Hepatocyte (in vitro differentiated cells): ENCODE results near the gene HDAC11. TPM values are rescaled to one million over a fixed set of nuclear protein-coding genes. Genes with fewer than 3 reads are reported as not detected.

ENCODE experiments used
- DNase-seq: peaks from one replicate; pipeline ENCODE4 v3.0.0-alpha.2; 2016; ENCODE audit warnings: low spot score
- H2AFZ ChIP-seq: fragments of 200-600 bp; sonication (generic); 2 replicates; pipeline ENCODE4 v1.6.0; 2016; ENCODE audit warnings: antibody characterized with exemption, mild to moderate bottlenecking
- H3K27ac ChIP-seq: fragments of 200-600 bp; sonication (generic); 2 replicates; pipeline ENCODE4 v1.5.1; 2016; ENCODE audit warnings: mild to moderate bottlenecking
- H3K27me3 ChIP-seq: fragments of 200-600 bp; sonication (generic); 2 replicates; pipeline ENCODE4 v1.6.1; 2016
- H3K36me3 ChIP-seq: fragments of 200-600 bp; sonication (generic); replicated peaks from 2 replicates; pipeline ENCODE4 v1.5.1; 2016; ENCODE audit warnings: low read depth; ENCODE audit not compliant: insufficient read depth
- H3K4me1 ChIP-seq: fragments of 200-600 bp; sonication (generic); 2 replicates; pipeline ENCODE4 v1.5.1; 2016; ENCODE audit warnings: mild to moderate bottlenecking, moderate library complexity; ENCODE audit not compliant: insufficient read depth
- H3K4me2 ChIP-seq: fragments of 200-600 bp; sonication (generic); 2 replicates; pipeline ENCODE4 v1.6.0; 2016
- H3K4me3 ChIP-seq: fragments of 200-600 bp; sonication (generic); 2 replicates; pipeline ENCODE4 v1.5.1; 2016; ENCODE audit warnings: mild to moderate bottlenecking
- H3K79me2 ChIP-seq: fragments of 200-600 bp; sonication (generic); 2 replicates; pipeline ENCODE4 v1.6.0; 2017; ENCODE audit warnings: mild to moderate bottlenecking
- H3K9me2 ChIP-seq: fragments of 200-600 bp; sonication (generic); replicated peaks from 2 replicates; pipeline ENCODE4 v1.6.0; 2017; ENCODE audit warnings: mild to moderate bottlenecking; ENCODE audit not compliant: insufficient read depth
- H3K9me3 ChIP-seq: fragments of 200-600 bp; sonication (generic); 2 replicates; pipeline ENCODE4 v1.5.1; 2016; ENCODE audit warnings: low read depth, mild to moderate bottlenecking
- H4K20me1 ChIP-seq: fragments of 200-600 bp; sonication (generic); 2 replicates; pipeline ENCODE4 v1.6.0; 2016; ENCODE audit warnings: mild to moderate bottlenecking; ENCODE audit not compliant: insufficient read depth, poor library complexity, severe bottlenecking
- CTCF ChIP-seq: fragments of 200-600 bp; sonication (generic); IDR thresholded peaks from 2 replicates; pipeline ENCODE4 v1.5.1; 2016; ENCODE audit warnings: antibody characterized with exemption, mild to moderate bottlenecking; ENCODE audit not compliant: poor library complexity
- EZH2 ChIP-seq: fragments of 200-600 bp; sonication (generic); IDR thresholded peaks from 2 replicates; pipeline ENCODE4 v1.6.1; 2016; ENCODE audit warnings: antibody characterized with exemption, mild to moderate bottlenecking, borderline replicate concordance
- EZH2phosphoT487 ChIP-seq: fragments of 200-600 bp; sonication (generic); IDR thresholded peaks from one replicate; pipeline ENCODE4 v1.6.1; 2018; ENCODE audit warnings: antibody characterized with exemption, mild to moderate bottlenecking, low read depth, moderate library complexity; ENCODE audit not compliant: unreplicated experiment, severe bottlenecking
- whole genome bisulfite sequencing: methylation state at CpG from one replicate; pipeline ENCODE4 v1.1.6; 2016; ENCODE audit warnings: low lambda C conversion rate; ENCODE audit errors: missing lambda C conversion rate; 5-methylcytosine and 5-hydroxymethylcytosine counted together
- polyA plus RNA-seq: library from polyadenylated mRNA; unstranded; fragments of >200 nt; fragmentation: Nextera tagmentation; extraction: Ambion mirVana; gene quantifications from 2 replicates; pipeline ENCODE4 v1.2.1, GENCODE V29; 2016
- total RNA-seq: library from RNA; depleted of rRNA; stranded (reverse); fragments of >200 nt; gene quantifications from 2 replicates; pipeline ENCODE4 v1.2.3, GENCODE V29; 2014

Gene HDAC11
- total and polyA plus RNA-seq, 2 experiments from 2014 or later, result 8.4 to 12.3 TPM

GRCh38 chr3:13491206-13491974 is 11.3 kb downstream of the HDAC11 start:
- Histone ChIP-seq H3K9me2 (no peaks in the 10 kb centered on the region), H4K20me1 (no peaks in the 10 kb centered on the region), H3K4me3 (no peak overlapping the region), H3K9me3 (no peaks in the 10 kb centered on the region), H2AFZ (no peak overlapping the region), H3K36me3 (no peaks in the 10 kb centered on the region), H3K4me1 (no peaks in the 10 kb centered on the region), H3K27me3 (no peaks in the 10 kb centered on the region), H3K79me2 (no peaks in the 10 kb centered on the region), H3K27ac (no peak overlapping the region), H3K4me2 (no peak overlapping the region)
- TF ChIP-seq CTCF, result no peak
- TF ChIP-seq EZH2, result no peak
- no peak for TF ChIP-seq EZH2phosphoT487
- WGBS, result 93% methylated on average over 8 of the region's 8 CpGs
- DNase-seq, result no peak

GRCh38 chr3:13492048-13492447 is 11.9 kb downstream of the HDAC11 start:
- TF ChIP-seq EZH2phosphoT487 (no peak), CTCF (no peak), EZH2 (no peak)
- no peaks in the 10 kb centered on the region for H3K9me3 ChIP-seq
- no peak overlapping the region for H2AFZ ChIP-seq
- no peak for DNase-seq
- H3K4me3 ChIP-seq, result no peak overlapping the region
- no peaks in the 10 kb centered on the region for H3K9me2 ChIP-seq
- no peaks in the 10 kb centered on the region for H3K79me2 ChIP-seq
- H3K27ac ChIP-seq, result no peak overlapping the region
- no peaks in the 10 kb centered on the region for H4K20me1 ChIP-seq
- H3K4me1 ChIP-seq, result no peaks in the 10 kb centered on the region
- H3K27me3 ChIP-seq, result no peaks in the 10 kb centered on the region
- no peaks in the 10 kb centered on the region for H3K36me3 ChIP-seq
- 95% methylated on average over 6 of the region's 6 CpGs for WGBS
- H3K4me2 ChIP-seq, result no peak overlapping the region

GRCh38 chr3:13492976-13493866 is 13.1 kb downstream of the HDAC11 start:
- Histone ChIP-seq H2AFZ (no peak overlapping the region), H3K4me3 (no peak overlapping the region), H3K4me1 (no peaks in the 10 kb centered on the region), H3K9me2 (no peaks in the 10 kb centered on the region), H3K36me3 (no peaks in the 10 kb centered on the region), H3K27me3 (no peaks in the 10 kb centered on the region), H3K9me3 (no peaks in the 10 kb centered on the region), H3K27ac (no peak overlapping the region), H3K79me2 (no peaks in the 10 kb centered on the region), H4K20me1 (no peaks in the 10 kb centered on the region), H3K4me2 (no peak overlapping the region)
- TF ChIP-seq CTCF (no peak), EZH2 (no peak), EZH2phosphoT487 (no peak)
- no peak for DNase-seq
- WGBS, result 93% methylated on average over 15 of the region's 15 CpGs
